Activated naive CD4-positive, alpha-beta T cell treated with Interleukin-2 at 50 U/mL for 16 hours (primary cell): Measurements from ENCODE around the gene ETV1.
"Not testable (repeated sequence)": the region's sequence is repeated elsewhere in the genome, so short reads cannot be mapped to it uniquely, and the experiment has no call there.

Experiments
- DNase-seq: peaks from one replicate; pipeline ENCODE4 v3.0.0-alpha.2; 2020

ETV1 gene

DNA sequence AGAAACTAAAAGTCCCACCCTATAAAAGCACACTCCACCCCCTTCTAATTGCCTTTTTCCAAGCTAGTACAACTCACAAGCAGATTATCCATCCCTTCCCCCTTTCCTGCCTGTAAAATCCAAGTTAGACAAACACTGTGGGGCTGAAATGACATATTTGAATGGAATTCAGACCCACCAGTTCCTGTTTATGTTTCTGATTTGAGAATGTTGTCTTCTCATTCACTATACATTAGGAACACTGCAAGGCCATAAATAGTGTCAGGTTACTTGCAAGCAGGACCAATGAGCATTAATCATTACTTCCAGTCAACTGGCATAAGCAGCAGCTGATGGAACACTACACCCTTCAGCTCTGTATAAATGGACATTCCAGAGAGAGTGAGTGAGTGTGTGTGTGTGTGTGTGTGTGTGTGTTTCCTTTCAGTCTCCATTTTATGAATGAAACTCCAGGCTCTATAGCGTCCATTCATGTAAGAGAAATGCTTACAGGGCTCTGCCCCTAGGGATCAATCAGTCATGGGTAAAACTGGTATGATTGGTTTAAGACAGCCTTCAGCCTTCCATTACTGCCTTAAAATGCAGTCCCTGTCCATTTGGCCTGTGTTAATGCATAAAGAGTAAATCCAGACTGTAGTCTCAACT, 69.3 kb downstream of the ETV1 start:
- DNase-seq: no peak

DNA sequence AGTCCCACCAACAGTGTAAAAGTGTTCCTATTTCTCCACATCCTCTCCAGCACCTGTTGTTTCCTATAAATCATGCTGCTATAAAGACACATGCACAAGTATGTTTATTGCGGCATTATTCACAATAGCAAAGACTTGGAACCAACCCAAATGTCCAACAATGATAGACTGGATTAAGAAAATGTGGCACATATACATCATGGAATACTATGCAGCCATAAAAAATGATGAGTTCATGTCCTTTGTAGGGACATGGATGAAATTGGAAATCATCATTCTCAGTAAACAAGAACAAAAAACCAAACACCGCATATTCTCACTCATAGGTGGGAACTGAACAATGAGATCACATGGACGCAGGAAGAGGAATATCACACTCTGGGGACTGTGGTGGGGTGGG, 71.1 kb downstream of the ETV1 start:
- not testable (repeated sequence) for DNase-seq

DNA sequence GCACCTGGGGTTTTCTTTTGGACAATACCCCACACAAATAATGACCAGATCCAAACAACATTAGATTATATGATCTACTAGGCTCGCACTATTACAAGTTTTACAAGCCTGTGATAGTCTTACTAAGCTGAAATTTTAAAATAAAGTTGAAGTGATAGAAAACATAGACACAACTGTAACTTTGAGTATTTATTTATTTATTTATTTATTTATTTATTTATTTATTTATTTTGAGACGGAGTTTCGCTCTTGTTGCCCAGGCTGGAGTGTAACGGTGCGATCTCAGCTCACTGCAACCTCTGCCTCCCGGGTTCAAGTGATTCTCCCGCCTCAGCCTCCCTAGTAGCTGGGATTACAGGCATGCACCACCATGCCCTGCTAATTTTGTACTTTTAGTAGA, 72.4 kb downstream of the ETV1 start:
- DNase-seq: not testable (repeated sequence)

GRCh38 chr7:13915891-13916290, 73.6 kb downstream of the ETV1 start:
- no peak for DNase-seq

DNA sequence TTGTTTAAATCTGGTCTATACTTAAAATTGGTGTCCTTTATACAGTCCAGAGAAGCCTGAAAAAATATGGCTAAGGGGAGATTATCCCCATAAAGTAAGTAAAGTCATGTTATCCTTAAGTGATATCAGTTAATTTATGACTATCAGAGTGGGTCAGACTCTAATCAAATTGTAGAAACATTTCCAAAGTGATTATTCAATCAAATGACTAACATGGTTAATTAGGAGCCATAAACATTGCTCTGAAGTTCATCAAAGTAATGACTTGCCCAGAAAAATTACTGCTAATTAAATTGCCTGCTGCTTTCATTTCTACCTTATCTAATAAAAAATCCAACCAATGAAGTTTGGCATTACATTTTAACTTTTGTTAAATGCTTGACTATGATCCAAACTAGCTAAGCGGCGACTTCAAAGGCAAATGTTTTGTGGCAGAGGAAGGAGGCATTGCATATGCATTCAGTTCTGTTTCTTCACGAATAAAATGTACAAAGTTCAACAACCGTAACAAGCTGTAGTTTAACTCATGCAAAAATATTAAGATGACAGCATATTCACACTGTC, 76.7 kb downstream of the ETV1 start:
- no peak for DNase-seq

GRCh38 chr7:13911909-13912308, 77.6 kb downstream of the ETV1 start:
- no peak for DNase-seq

DNA sequence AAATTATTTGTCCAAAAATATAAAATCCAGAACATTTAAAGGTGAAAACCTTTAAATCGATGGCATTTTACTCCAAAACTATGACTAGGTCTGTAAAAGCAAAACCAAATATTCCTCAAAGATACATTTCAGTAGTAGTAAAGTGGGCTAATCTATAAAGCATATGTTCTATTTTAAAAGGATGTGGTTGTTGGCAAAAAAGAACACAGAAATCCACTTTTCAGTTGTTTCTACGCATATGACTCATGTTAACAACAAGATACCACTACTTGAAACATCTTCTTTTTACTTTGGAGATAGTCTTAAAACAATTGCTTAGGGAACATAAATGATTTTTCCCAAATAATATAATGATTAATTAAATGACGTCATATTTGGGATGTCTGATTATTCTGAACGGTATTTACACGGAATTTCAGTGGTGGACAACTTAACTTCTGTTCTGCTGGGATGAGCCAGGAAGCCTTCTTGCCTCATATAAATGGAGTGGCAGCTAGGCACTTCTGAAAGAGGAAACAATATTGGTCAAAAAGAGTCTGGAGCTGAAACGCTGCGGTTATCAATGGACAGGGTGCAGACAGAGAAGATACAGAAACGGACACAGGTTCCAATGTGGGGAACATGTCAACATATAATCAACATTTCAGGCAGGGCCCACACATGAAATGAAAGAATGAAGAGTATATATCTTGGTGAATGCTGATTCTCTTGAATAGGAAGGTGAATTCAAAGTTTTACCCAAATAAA, 78.5 kb downstream of the ETV1 start:
- no peak for DNase-seq

- DNase-seq: no peak
These were observed 80.6 kb downstream of the ETV1 start for GRCh38 chr7:13908667-13909397.

DNA sequence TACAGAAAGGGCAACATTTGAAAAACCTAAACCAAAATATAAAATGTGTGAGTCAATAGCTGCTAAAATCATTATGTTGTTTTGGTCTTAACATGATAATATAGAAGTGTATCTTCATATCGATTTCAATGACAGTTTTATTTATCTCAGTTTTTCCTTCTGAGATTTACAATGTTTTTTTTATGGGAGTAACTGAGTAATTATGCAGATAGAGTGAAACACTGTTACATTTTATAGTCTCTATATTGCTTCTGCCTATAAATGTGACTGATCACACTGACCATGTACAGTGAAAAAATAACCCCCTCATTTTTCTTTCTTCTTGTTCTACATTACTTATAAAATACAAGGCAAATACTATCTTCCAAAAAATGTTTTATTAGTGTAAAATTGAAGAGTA, 81.6 kb downstream of the ETV1 start:
- DNase-seq: no peak

DNA sequence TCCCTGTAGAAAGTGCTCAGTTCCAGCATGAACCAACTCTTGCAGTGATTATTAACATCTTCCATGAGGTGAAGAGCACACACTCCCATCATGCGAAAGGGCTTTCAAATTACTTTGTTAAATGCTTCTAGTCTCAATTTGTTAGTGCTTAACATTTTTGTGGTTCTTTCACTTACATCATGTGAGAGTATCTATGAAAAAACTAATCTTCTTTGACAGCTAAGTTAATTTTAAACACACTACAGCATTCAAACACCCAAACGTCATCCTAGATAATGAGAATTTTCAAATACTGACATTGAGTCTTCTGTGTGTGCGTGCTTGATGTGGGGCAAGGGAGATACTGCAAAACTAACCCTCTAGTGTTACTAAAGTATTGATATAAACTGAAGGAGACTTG, 84.8 kb downstream of the ETV1 start:
- no peak for DNase-seq

DNA sequence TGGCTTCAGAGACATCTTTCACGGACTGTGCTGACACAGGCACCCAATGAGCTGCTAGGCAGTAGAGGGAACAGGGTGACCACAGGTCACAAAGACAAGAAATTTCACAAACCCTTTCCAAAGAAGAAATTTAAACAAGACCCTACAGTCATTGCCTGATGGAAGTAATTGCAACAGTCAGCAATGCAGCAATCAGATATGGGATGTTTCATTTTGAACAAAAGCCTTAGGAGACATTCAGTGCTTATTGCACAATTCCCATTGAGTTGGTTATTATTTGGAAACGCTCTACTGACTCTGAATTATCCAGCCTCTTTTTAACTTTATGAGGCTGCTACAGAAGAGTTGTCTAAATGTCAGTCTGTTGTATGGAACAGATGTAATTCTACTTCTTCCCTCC, 85.5 kb downstream of the ETV1 start:
- no peak for DNase-seq

DNA sequence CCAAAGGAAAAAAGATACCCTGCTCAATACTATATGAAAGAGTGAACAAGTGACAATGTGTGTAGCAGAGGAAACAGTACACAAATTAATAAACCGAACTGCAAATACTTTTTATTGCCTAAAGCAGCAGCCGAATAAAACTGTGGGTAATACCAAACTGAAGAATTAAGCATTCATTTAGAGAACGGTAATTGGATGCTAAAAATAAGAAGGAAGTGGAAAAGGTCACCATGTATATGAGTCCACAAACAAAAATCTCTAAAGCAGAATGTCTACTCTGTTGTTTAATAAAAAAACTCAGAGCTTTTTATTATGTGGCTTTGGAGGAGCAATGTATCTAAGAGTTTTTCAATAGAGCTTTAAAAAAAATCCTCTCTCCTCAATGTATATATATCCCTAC, 87.9 kb downstream of the ETV1 start:
- DNase-seq: no peak

- no peak for DNase-seq
These were observed 90.4 kb downstream of the ETV1 start for GRCh38 chr7:13898957-13899670.

GRCh38 chr7:13897819-13898218, 91.6 kb downstream of the ETV1 start:
- DNase-seq: no peak

DNA sequence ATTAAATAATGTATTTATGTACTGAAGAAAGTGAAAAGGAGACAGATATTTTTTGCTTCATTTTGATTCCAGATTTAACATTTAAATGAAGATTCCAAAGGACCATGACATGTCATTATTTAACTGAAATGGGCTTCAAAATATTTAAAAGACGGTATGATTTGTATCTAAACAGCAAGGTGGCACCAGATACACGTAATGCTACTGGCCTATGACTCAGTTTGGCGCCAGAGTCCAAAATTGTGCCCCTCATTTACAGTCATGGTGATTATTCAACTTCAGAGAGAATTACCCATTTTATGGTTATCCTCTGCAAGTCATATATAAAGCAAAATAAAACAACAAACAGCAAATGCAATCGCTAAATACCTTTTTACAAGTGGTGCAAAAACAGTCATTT, 94.5 kb downstream of the ETV1 start:
- no peak for DNase-seq

DNA sequence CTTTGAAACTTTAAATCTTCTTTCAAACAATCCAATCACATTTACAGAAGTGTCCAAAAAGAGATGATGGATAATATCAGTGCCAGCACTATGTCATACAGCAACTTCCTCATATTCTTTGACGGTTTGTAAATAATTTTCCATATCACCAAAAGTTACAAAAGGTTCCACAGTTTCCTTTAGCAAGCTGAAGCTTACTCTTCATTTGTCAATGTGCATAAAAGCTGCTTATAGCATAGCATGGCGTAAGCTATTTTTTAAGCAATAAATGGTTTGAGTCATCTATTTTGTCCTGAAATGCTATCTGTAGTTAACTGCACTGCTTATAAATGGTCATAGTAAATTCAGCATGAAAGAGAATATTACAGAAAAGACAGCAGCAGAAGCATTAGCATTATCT, 95.1 kb downstream of the ETV1 start:
- no peak for DNase-seq

GRCh38 chr7:13890793-13891192, 98.7 kb downstream of the ETV1 start:
- DNase-seq: no peak

GRCh38 chr7:13886356-13886755, 103.1 kb downstream of the ETV1 start:
- no peak for DNase-seq

- no peak for DNase-seq
These were observed 107.4 kb downstream of the ETV1 start for GRCh38 chr7:13882051-13882450.

DNA sequence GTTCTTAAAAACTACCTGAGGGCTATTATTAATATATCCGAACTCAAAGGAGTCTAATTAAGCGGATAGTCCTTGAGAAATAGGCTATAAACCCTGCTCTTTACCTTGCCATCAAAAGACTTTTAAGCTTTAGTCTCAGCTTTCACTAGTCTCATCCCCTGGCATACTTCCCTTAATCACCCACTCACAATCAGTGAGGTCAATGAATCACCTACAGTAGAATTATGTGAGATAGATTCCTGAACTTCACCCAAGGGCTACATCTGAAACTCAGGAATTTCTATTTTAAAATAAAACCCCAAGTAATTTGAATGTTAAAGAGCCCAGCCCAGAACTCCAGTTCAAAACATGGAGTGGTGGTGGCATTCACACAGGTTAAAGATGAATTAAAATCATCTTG, 108.7 kb downstream of the ETV1 start:
- no peak for DNase-seq

DNA sequence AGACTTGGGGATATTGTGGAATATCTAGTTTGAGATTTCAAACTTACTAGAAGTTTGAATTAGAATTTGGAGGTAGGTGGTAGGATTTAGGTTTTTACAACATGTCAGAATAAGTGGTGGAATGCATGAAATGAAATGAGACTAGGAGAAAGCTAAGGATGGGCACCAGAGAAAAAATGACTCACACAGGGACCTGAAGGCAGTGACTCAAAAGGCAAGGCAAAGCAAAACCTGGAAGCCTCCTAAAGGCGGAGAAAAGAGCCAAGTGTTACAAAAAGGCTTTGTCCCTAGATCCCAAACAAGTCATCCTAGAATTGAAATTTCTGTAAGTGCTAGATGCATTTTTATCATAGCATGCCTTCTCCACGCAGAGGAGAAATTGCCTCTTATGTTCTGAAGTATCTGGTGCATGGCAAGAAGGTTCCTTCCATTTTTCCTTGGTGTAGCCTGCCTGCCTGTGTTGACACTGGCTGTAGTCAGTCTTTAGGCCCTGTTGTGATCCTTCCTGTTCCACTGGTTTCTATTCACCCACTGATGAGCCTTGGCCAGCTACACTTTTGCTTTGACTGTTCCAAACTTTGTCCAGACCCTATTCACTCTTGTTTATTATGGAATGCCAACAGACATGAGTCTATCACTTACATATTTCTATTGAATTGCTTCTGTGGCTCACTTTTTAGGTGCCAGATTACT, 109.3 kb downstream of the ETV1 start:
- no peak for DNase-seq

- no peak for DNase-seq
These were observed 110.3 kb downstream of the ETV1 start for GRCh38 chr7:13879143-13879542.

GRCh38 chr7:13878154-13878553, 111.3 kb downstream of the ETV1 start:
- DNase-seq: no peak
